HG03565 (cell line): Measurements from ENCODE around the gene PNMA6E.

Source experiments
- ATAC-seq: cut with Tn5 transposase; IDR thresholded peaks from one replicate; pipeline ENCODE4 v1.9.1; 2021; ENCODE audit warnings: mild to moderate bottlenecking, moderate library complexity; ENCODE audit not compliant: unreplicated experiment

Gene PNMA6E

DNA sequence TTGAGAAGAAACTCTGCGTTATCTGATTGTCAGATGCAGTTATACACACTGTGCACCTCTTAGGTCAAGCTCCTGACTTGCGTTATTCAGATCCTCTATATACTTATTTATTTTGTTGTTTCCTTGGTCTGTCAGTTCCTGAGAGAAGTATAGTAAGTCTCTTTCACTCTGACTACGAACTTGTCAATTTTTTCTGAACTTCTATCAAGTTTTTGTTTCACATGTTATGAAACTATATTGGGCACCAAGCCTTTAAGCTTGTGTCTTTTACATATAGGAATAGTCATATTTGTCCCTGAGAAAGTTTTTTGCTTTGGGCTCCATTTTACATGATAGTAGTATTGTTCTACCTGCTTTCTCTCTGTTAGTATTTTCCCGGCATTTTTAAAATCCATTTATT lies 35.5 kb downstream of the PNMA6E start:
- ATAC-seq, result no peak

DNA sequence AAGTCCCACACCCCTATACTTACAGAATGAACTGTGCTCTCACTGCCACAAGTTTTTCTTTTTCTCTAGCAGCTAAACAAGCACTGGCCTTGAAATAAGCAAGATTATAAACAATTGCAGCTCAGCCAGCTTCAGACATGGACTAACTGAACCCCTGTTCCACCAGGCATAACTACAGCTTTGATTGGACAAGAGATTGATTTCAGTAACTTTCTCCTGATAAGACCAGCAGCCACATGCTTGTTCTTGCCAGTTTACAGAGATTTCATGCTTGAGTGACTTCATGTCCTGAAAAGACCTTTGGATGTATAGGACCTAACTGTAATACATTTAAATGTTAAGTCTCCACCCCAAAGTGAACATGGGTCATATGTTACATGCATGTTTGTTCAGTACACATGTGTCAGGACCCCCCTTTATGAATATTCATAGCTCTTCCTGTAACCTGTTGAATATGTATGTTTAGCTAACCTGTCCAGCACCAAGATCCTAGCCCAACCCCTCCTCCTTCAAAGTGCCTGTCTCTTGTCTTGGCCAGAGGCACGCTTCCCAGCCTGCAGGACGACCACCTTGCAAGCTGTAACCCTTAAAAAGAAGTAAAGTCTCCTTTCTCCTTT lies 39.3 kb downstream of the PNMA6E start:
- no peak for ATAC-seq

DNA sequence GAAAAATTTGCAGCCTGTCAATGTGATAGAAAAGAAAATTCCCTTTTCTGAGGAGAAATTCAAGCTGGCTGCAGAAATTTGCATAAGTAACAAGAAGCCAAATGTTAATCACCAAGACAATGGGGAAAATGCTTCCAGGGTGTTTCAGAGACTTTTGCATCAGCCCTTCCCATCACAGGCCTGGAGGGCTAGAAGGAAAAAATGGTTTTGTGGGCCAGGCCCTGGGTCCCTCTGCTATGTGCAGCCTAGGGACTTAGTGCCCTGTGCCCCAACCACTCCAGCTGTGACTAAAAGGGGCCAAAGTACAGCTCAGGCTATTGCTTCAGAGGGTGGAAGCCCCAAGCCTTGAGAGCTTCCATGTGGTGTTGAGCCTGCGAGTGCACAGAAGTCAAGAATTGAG lies 43.3 kb downstream of the PNMA6E start:
- ATAC-seq, result no peak

DNA sequence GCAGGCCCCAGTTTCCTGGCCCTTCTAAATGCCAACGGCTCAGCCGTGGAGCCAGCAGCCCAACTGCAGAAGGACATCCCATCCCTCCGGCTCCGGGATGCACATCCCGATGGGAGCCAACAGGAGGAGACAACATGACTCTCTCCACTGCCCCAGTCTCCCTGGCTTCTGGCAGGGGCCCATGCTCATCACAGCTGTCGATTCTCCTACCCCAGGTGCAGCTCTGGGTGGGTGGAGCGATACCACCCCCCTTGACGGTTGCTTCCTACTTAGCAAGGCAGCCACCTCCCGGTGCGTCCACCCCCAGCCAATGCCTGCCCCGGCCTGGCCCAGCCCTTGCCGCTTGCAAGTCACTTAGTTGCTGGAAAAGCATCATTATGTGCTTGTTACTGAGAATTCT lies 47.7 kb downstream of the PNMA6E start:
- ATAC-seq, result no peak

DNA sequence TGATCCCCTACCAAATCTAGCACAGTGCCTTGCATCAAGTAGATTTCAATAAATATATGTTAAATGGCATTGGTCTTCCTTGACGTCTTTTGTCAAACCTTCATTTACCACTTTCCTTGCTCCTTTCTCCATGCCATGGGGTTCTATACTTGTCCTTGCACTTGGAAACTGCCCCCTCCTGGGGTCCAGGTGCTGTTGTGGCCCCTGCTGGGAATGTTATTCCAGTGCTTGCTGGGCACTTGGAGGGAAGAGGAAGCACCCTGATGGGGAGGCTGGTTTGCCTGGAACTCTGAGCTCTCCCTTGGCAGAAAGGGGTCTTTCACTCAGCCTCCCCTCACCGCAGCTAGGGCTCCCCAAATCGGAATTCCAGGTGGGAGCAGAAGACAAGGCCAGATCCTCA lies 48.3 kb downstream of the PNMA6E start:
- no peak for ATAC-seq

DNA sequence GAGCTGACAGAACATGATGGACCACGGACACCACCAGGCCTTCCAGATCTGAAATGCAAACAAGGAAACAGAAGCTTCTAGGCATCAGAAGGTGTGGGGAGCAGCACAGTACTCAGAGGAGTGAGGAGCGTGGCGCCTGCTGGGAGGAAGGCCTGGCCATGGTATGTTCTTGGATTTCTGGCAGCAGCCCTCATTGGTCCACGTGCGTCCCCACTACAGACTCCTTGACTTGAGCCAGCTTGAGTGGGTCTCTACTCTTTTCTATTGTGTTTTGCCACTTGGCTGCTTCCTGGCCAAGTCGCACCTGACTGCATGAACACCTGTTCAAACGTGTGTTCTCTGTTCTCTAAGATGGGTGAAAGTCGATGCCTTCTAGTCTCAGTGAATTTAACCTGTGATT lies 49.2 kb downstream of the PNMA6E start:
- ATAC-seq, result no peak

DNA sequence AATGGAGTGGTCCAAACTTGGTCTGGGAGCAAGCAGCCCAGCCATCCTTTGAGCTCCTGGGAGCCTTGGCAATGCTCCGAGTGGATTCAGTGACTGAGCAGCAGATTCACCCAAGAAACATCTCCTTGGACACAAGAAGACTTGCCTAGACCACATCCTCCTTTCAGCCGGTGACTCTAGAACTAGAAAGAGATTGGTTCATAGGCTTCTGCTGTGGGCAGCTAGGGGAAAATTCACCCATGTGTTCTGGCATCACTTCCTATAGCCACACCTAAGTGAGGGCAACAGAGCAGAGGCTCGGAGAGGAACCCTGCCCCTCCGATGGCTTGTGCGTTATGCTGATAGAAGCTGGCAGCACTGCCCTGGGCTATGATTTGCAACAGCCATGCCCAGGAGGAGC lies 51.2 kb downstream of the PNMA6E start:
- no peak for ATAC-seq

DNA sequence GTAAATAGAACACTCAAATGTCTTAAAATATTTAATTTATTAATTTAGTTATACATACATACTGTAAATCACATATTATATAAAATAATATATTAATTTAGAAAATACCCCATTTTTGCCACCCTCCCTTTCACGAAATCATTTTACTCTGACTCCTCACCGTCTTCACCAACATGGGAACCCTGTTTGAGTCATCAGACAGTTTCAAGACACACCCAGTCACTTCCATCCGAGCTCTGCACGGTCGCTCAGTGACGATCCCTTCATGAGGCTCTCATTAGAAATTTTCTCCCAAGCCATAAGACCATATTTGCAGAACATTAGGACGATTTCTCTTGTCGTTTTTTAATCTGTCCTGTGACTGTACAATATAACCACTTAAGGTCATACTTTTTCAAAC lies 52.7 kb downstream of the PNMA6E start:
- no peak for ATAC-seq

DNA sequence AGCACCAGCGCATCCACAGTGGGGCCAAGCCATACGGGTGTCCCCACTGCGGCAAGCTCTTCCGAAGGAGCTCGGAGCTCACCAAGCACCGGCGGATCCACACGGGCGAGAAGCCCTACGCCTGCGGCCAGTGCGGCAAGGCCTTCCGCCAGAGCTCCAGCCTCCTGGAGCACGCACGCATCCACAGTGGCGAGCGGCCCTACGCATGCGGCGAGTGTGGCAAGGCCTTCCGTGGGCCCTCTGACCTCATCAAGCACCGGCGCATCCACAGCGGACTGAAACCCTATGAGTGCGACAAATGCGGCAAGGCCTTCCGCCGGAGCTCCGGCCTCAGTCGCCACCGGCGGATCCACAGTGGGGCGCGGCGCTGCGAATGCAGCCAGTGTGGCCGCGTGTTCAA lies 53.6 kb downstream of the PNMA6E start:
- no peak for ATAC-seq
